Caco-2 (cell line): Measurements from ENCODE around the gene GLB1L. TPM values are rescaled to one million over a fixed set of nuclear protein-coding genes. Genes with fewer than 3 reads are reported as not detected.

Experiments
- BruUV-seq: library from RNA; stranded (reverse); fragments of 400-500 nt; replicated peaks from 2 replicates; lab custom pipeline; 2021; lab: Mats Ljungman, UMichigan
- CTCF ChIA-PET: fragments of 300-600 bp; sonication (Branson Sonifier 250); formaldehyde crosslinking; loops from one replicate; lab custom pipeline; 2022; ENCODE audit warnings: antibody characterized with exemption; lab: Charles Lee
- POLR2A ChIA-PET: fragments of 300-600 bp; sonication (Branson Sonifier 250); formaldehyde crosslinking; loops from one replicate; lab custom pipeline; 2022; ENCODE audit warnings: antibody characterized with exemption; lab: Charles Lee
- DNase-seq, 2 experiments: peaks; one replicate each; pipeline versions ENCODE4 v3.0.0 to v3.0.0-alpha.2; 2020 to 2022
- H3K27me3 ChIP-seq: replicated peaks from 2 replicates; pipeline ENCODE4 v1.6.0; 2011; ENCODE audit warnings: low read length; ENCODE audit not compliant: control insufficient read depth, insufficient read depth
- H3K36me3 ChIP-seq: 2 replicates; pipeline ENCODE4 v1.5.1; 2011; ENCODE audit warnings: low read length; ENCODE audit not compliant: control insufficient read depth, insufficient read depth
- H3K4me1 ChIP-seq: fragments of 250-450 bp; sonication (Bioruptor Pico); 2 replicates; pipeline ENCODE4 v1.5.1; 2020; ENCODE audit warnings: mild to moderate bottlenecking
- H3K4me3 ChIP-seq: 2 replicates; pipeline ENCODE4 v1.5.1; 2011; ENCODE audit warnings: low read depth, mild to moderate bottlenecking, control low read depth, low read length
- H3K9me3 ChIP-seq: fragments of 250-450 bp; sonication (Bioruptor Pico); 2 replicates; pipeline ENCODE4 v1.5.1; 2020; ENCODE audit warnings: mild to moderate bottlenecking, moderate library complexity
- H3K27ac Mint-ChIP-seq: one replicate; pipeline ENCODE4 v1.8.0; 2022; ENCODE audit warnings: mixed read lengths; ENCODE audit not compliant: unreplicated experiment
- H3K27me3 Mint-ChIP-seq: one replicate; pipeline ENCODE4 v1.8.0; 2022; ENCODE audit warnings: mixed read lengths; ENCODE audit not compliant: insufficient read depth, unreplicated experiment
- H3K36me3 Mint-ChIP-seq: one replicate; pipeline ENCODE4 v1.8.0; 2022; ENCODE audit warnings: mild to moderate bottlenecking, mixed read lengths; ENCODE audit not compliant: insufficient read depth, unreplicated experiment
- H3K4me1 Mint-ChIP-seq: one replicate; pipeline ENCODE4 v1.8.0; 2022; ENCODE audit warnings: low read depth, mixed read lengths; ENCODE audit not compliant: unreplicated experiment
- H3K4me3 Mint-ChIP-seq: one replicate; pipeline ENCODE4 v1.8.0; 2022; ENCODE audit warnings: mild to moderate bottlenecking, moderate library complexity, mixed read lengths; ENCODE audit not compliant: unreplicated experiment
- H3K9me3 Mint-ChIP-seq: one replicate; pipeline ENCODE4 v1.8.0; 2022; ENCODE audit warnings: mixed read lengths; ENCODE audit not compliant: unreplicated experiment
- intact Hi-C: fragments of 100-400 bp; cut with micrococcal nuclease; formaldehyde crosslinking; loops from one replicate; pipeline ENCODE4 v1.10.0; 2022; ENCODE audit not compliant: unreplicated experiment
- total RNA-seq: library from RNA; stranded (reverse); gene quantifications from 2 replicates; pipeline ENCODE4 v1.2.3, GENCODE V29; 2022
- TF ChIP-seq, protein P1 (sequence below), 2 experiments: fragments of 200-600 bp in 1 of 2; IDR thresholded peaks; 1 replicate in 1 of 2; 2 replicates in 1 of 2; pipeline versions ENCODE4 v1.5.1 to v1.8.0; 2011 to 2022; ENCODE audit warnings: antibody characterized with exemption in 1 of 2, control low read depth in 1 of 2, inconsistent platforms in 1 of 2, low read depth in 1 of 2, low read length in 1 of 2, mild to moderate bottlenecking in 1 of 2, moderate library complexity in 1 of 2; ENCODE audit not compliant: insufficient read depth in 1 of 2, severe bottlenecking in 1 of 2, unreplicated experiment in 1 of 2

GLB1L gene
- total RNA-seq, 1 experiment from 2014 or later, result 3.3 TPM

DNA sequence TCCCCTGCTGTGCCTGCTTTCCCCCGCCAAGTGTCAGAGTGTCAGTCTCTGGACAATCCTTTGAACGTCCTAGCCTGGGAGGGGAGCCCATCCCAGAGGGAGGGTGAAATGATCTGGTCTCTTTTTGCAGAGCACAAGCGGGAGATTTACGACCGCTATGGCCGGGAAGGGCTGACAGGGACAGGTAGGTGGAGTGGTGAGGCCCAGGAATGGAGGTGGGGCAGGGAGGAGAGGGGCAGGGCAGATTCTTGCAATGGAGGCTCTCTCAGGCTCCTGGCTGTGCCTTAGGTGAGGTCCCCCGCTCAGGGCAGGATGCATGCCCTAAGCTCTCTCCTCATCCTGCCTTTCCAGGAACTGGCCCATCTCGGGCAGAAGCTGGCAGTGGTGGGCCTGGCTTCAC is 36.3 kb upstream of the GLB1L start:
- CTCF ChIA-PET, result interaction anchor here (5.8 kb wide), 1 partner anchor 13 kb away, joined by 92 read pairs; no protein-coding TSS in a partner anchor
- H3K27ac Mint-ChIP-seq, result no peak overlapping the region

DNA sequence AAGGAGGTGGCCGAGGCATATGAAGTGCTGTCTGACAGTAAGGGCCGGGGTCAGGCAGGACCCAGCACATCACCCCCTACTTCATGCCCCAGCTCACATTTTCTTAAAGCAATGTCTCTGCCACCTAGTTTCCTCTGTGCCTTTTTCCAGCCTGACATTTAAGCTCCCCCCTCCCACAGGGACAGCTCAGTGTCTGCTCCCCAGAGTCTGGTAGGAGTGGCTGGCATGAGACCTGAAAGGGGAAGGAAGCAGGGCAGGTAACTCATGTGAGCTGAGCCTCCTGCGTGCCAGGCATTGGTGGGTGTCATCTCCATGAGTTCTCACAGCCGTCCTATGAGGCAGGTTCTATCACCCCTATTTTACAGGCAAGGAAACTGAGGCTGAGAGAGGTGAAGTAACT is 35.4 kb upstream of the GLB1L start:
- Mint-ChIP-seq H3K4me3 (peak overlapping the region; percentile 98), H3K27me3 (no peaks in the 10 kb centered on the region), H3K9me3 (no peaks in the 10 kb centered on the region), H3K36me3 (peaks cover 16% of the 10 kb centered on the region), H3K27ac (peak overlapping the region; percentile 98), H3K4me1 (peaks cover 13% of the 10 kb centered on the region)
- ChIA-PET POLR2A (no interaction called here), CTCF (interaction anchor here (5.8 kb wide), 1 partner anchor 14 kb away, joined by 92 read pairs; no protein-coding TSS in a partner anchor)
- TSS peak; percentile 46 for BruUV-seq
- Histone ChIP-seq H3K27me3 (no peaks in the 10 kb centered on the region), H3K9me3 (no peaks in the 10 kb centered on the region), H3K4me1 (peaks cover 23% of the 10 kb centered on the region), H3K36me3 (peaks cover 3% of the 10 kb centered on the region), H3K4me3 (no peak overlapping the region)
- intact Hi-C loops, result no loop called here
- TF ChIP-seq, protein P1, sequence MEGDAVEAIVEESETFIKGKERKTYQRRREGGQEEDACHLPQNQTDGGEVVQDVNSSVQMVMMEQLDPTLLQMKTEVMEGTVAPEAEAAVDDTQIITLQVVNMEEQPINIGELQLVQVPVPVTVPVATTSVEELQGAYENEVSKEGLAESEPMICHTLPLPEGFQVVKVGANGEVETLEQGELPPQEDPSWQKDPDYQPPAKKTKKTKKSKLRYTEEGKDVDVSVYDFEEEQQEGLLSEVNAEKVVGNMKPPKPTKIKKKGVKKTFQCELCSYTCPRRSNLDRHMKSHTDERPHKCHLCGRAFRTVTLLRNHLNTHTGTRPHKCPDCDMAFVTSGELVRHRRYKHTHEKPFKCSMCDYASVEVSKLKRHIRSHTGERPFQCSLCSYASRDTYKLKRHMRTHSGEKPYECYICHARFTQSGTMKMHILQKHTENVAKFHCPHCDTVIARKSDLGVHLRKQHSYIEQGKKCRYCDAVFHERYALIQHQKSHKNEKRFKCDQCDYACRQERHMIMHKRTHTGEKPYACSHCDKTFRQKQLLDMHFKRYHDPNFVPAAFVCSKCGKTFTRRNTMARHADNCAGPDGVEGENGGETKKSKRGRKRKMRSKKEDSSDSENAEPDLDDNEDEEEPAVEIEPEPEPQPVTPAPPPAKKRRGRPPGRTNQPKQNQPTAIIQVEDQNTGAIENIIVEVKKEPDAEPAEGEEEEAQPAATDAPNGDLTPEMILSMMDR (IDR thresholded peaks at IDR 0.05; ENCODE audit: insufficient read depth in 1 of 2, low read depth in 1 of 2, low read length in 1 of 2, severe bottlenecking in 1 of 2, unreplicated experiment in 1 of 2), result no peak
- DNase-seq, result no peak

More for the DNA sequence above, 36.3 kb upstream of the GLB1L start:
- POLR2A ChIA-PET, result interaction anchor here (1.3 kb wide), 1 partner anchor 64 kb away, joined by 3 read pairs; no protein-coding TSS in a partner anchor
- Histone ChIP-seq H3K4me1 (peaks cover 23% of the 10 kb centered on the region), H3K4me3 (no peak overlapping the region), H3K9me3 (no peaks in the 10 kb centered on the region), H3K36me3 (peaks cover 3% of the 10 kb centered on the region), H3K27me3 (no peaks in the 10 kb centered on the region)
- Mint-ChIP-seq H3K9me3 (no peaks in the 10 kb centered on the region), H3K4me1 (peaks cover 13% of the 10 kb centered on the region), H3K4me3 (no peak overlapping the region), H3K36me3 (peaks cover 21% of the 10 kb centered on the region), H3K27me3 (no peaks in the 10 kb centered on the region)
- no TSS peak for BruUV-seq
- DNase-seq, result no peak
- TF ChIP-seq, protein P1 (IDR thresholded peaks at IDR 0.05; ENCODE audit: insufficient read depth in 1 of 2, low read depth in 1 of 2, low read length in 1 of 2, severe bottlenecking in 1 of 2, unreplicated experiment in 1 of 2), result no peak
- intact Hi-C loops, result no loop called here

DNA sequence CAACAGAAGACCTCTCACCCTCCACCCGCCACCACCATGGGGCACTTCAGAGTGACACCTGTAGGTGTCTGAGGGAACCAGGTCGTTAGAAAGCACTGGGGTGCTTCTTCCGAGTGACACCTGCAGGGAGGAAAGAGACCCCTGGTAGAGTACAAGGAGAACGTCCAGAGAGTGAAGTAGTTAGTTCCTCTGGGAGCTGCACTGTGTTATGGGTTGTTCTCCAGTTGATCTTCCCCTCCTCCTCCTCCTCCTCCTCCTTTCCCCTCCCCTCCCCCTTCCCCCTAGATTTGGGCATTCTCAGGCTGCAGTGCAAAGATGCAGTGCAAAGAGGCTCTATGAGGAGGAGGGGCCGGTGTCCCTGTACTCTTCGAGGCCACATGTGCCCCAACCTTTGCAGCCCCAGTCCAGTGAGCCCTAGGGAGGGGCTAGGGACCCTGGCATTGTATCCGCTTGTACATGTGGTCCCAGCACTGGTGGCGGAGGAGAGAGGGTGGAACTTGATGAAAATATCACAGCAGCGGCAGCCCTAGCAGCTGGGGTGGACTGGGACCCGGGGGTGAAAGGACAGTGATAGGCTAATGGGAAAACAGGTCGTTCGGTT is 34.8 kb upstream of the GLB1L start:
- ChIA-PET POLR2A (interaction anchor here (1.0 to 1.9 kb wide), 3 partner anchors 35 to 219 kb away, joined by 5 to 8 read pairs (median 6); partner anchors contain the start of genes ANKZF1, ATG9A, GLB1L and GMPPA), CTCF (interaction anchor here (1.4 to 5.8 kb wide), 4 partner anchors 15 to 62 kb away, joined by 4 to 92 read pairs (median 16); no protein-coding TSS in a partner anchor)
- Mint-ChIP-seq H3K9me3 (no peaks in the 10 kb centered on the region), H3K4me3 (peak overlapping the region; percentile 98), H3K27ac (peak overlapping the region; percentile 98), H3K4me1 (peaks cover 13% of the 10 kb centered on the region), H3K27me3 (no peaks in the 10 kb centered on the region), H3K36me3 (peaks cover 16% of the 10 kb centered on the region)
- intact Hi-C loops, result loop anchor here (1.0 to 5.0 kb wide), 5 partner anchors 26 to 103 kb away; partner anchors contain the start of genes ABCB6, ANKZF1, ATG9A and CNPPD1
- no peak for DNase-seq
- peaks cover 3% of the 10 kb centered on the region for H3K36me3 ChIP-seq
- TF ChIP-seq, protein P1 (IDR thresholded peaks at IDR 0.05; ENCODE audit: insufficient read depth in 1 of 2, low read depth in 1 of 2, low read length in 1 of 2, severe bottlenecking in 1 of 2, unreplicated experiment in 1 of 2), result peak in 1 of 2 experiments; percentile 24
- no peaks in the 10 kb centered on the region for H3K27me3 ChIP-seq
- peak overlapping the region; percentile 85 for H3K4me3 ChIP-seq
- no TSS peak for BruUV-seq
- H3K4me1 ChIP-seq, result peaks cover 24% of the 10 kb centered on the region
- no peaks in the 10 kb centered on the region for H3K9me3 ChIP-seq
